Epithelial cell of proximal tubule (primary cell): ENCODE data around the gene EPHB1. TPM values are rescaled to one million over a fixed set of nuclear protein-coding genes. Genes with fewer than 3 reads are reported as not detected.
"Not testable (repeated sequence)": the region's sequence is repeated elsewhere in the genome, so short reads cannot be mapped to it uniquely, and the experiment has no call there.

Experiments
- DNase-seq: peaks from one replicate; pipeline ENCODE4 v3.0.0-alpha.2; 2011; ENCODE audit warnings: low read depth
- H3K4me3 ChIP-seq: 2 replicates; pipeline ENCODE4 v1.5.1; 2011; ENCODE audit warnings: low read depth, mild to moderate bottlenecking, low read length
- CTCF ChIP-seq: conservative IDR thresholded peaks from 2 replicates; pipeline ENCODE4 v1.5.1; 2012; ENCODE audit warnings: low read depth, mild to moderate bottlenecking, low read length
- total RNA-seq: library from RNA; depleted of rRNA; stranded (reverse); fragments of >200 nt; gene quantifications from 2 replicates; pipeline ENCODE4 v1.2.3, GENCODE V29; 2015

EPHB1 gene
- total RNA-seq, 1 donor from 2014 or later: 1.6 TPM

GRCh38 chr3:135109681-135110080, 314.6 kb downstream of the EPHB1 start:
- no peak for DNase-seq
- H3K4me3 ChIP-seq: no peak overlapping the region
- TF ChIP-seq CTCF: no peak

- not testable (repeated sequence) for DNase-seq, H3K4me3 ChIP-seq
Measured at GRCh38 chr3:135114551-135114950, 319.5 kb downstream of the EPHB1 start.

GRCh38 chr3:135117977-135118376, 322.9 kb downstream of the EPHB1 start:
- no peak for DNase-seq
- no peak for TF ChIP-seq CTCF
- H3K4me3 ChIP-seq: no peak overlapping the region

GRCh38 chr3:135118792-135119191, 323.7 kb downstream of the EPHB1 start:
- TF ChIP-seq CTCF: no peak
- no peak for DNase-seq
- H3K4me3 ChIP-seq: no peak overlapping the region

GRCh38 chr3:135125171-135125801, 330.2 kb downstream of the EPHB1 start:
- peak; percentile 7 for DNase-seq
- no peak for TF ChIP-seq CTCF
- H3K4me3 ChIP-seq: no peak overlapping the region

- no peak for DNase-seq
- H3K4me3 ChIP-seq: no peak overlapping the region
- TF ChIP-seq CTCF: no peak
Measured at GRCh38 chr3:135127946-135128470, 332.9 kb downstream of the EPHB1 start.

GRCh38 chr3:135128818-135129217, 333.8 kb downstream of the EPHB1 start:
- H3K4me3 ChIP-seq: no peak overlapping the region
- no peak for TF ChIP-seq CTCF
- DNase-seq: no peak
